Myocyte (in vitro differentiated cells): ENCODE data around the gene GRAMD1B. TPM values are rescaled to one million over a fixed set of nuclear protein-coding genes. Genes with fewer than 3 reads are reported as not detected.

Experiments
- DNase-seq: peaks from one replicate; pipeline ENCODE4 v3.0.0-alpha.2; 2012; ENCODE audit warnings: low read depth
- total RNA-seq: library from RNA; depleted of rRNA; stranded (reverse); fragments of >200 nt; gene quantifications from 2 replicates; pipeline ENCODE4 v1.2.3, GENCODE V29; 2014

The GRAMD1B gene
- total RNA-seq, 1 donor from 2014 or later: 27.3 TPM

DNA sequence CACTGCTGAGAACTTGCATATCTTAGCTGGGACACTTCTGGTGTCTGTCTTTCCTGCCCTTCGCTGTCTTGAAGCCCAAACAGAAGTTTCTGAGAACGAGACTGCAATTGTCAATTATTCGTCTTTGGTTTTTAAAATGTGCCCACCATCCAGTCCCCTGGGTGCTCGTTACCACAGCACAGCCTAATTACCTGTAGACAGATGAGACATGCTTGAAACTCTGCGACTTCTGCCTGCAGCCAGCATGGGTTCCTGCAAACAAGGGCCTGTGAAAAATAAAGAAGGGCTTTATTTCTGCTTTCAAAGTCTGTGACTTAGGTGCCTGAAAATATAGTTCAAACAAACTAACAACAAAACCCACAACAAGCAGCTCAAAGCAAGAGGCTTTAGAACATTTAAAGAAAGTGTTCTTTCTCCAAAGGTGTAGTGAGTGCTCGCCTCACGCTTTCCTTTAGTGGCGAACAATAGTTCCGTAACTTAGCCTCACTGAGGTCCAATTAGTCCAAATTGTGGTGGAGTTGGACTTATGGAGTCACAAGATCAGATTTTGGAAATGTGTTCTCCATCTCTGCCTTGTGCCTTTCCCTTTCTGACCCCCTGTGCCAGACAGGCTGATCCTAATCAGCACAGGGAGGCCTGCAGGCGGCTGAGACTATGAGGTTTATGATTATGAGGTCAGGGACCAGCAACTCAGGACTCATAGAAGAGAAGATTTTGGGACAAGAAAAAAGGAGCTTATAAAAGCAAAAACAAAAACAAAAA is 20.4 kb upstream of the GRAMD1B start:
- no peak for DNase-seq

DNA sequence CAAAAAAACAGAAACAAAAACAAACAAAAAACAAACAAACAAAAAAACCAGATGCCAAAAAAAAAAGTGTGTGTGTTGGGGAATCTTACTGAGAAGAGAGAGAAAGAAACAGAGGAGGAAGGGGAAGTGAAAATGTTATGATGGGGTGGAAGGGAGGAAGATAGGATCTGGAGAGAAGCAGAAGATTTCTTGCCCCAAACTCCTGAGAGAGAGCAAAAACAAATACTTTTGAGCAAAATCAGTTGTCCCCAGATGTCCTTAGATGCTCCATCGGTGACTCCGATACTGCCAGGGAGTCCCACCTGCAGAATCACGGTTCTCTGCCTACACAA is 19.9 kb upstream of the GRAMD1B start:
- DNase-seq: no peak

DNA sequence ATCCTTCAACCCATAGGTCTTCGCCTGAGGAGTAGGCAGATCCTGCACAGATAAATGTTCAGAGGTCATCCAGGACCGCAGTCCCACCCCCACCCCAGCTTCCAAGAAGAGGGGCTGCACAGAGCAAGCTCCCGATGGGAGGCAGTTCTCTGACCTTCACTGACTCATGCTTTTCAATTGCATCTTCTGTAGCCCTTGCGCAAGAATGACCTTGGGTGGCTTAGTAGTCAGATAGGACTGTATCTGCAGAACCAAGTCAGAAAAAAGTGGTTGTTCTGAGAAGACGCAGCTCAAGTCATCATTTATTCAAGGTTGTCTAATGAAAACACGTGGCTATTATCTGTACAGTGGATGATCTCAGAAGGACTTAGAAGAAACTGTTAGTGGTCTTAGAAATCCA is 16.4 kb upstream of the GRAMD1B start:
- no peak for DNase-seq

DNA sequence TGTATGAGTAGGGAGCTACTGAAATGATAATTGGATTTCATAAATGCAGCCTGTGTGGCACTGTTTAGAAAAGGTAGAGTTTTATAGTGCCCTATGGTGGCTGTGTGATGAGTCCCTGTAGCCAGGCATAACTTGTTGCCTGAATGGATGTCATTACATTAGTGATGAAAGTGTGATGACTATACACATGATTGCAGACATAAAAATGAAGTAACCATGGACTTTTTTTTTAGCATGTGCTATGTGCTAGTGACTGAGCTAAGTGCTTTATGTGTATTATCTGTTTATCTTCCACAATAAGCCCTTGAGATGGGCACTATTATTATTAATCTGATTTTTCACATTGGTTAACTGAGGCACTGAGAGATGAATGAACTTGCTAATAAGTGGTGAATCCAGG is 13.5 kb upstream of the GRAMD1B start:
- no peak for DNase-seq

DNA sequence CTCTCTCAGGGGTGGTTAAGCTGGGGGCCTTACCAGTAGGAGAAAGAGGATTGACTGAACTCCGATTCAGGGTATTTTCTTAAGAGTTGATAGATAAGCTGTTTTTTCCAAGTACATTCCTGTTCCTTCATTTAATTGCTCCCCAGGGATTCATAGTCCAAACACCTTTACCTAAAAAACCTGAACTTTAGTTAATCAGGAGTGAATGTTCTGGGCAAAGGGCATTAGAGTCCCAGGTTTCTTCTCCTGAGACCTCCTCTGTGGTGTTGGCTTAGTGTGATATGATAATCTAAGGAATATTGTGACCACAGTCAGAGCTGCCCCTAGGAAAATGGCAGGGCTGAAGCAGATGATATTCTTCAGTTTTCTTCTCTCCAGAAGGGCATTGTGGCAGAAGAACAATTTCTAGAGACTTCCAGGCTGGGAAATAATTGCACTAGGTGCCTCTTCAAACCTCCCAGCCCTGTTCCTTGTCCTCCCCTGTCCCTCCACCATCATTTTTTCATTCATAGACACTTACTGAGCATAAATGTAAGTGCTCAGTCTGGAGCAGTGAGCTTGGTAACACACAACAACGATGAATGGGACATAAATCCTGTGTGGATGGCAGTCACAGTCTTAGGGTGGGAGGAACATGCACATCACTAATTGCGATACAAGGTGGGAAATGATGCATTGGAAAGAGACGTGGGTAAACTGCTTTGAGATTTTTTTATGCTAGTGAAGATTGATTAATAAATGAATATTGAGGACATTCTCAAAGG is 11.5 kb upstream of the GRAMD1B start:
- no peak for DNase-seq

DNA sequence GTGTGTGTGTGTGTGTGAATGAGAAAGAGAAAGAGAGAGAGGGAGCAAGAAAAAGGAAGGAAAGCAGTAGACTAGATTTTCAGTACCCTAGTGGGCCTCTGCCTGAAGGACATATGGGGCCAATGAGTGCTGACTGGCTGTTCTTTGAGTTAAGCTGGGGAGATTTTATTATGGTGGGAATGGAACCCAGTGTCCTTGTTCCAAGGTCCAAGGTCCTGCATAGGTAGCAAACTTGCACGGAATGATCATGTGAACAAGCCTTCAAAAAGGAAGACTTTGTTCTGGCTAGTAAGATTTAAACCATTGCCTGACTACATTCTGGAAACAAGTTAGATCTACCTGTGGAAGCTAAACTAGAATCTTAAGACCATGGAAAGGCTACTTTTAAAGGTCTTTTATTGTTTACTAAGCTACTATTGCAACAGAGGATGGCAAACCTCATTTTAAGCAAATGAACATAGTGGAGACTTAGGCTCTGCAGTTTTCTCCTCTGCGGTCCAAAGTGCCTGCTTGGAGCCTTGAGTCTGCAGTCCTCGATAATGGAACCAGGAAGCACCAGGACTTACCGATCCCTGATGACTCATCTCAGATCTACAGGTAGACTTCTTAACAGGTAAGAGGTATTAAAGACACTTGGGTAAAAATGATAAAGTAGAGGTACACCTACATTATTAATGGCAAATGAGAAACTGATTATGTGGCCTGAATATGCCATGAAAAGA is 10.2 kb upstream of the GRAMD1B start:
- DNase-seq: no peak

DNA sequence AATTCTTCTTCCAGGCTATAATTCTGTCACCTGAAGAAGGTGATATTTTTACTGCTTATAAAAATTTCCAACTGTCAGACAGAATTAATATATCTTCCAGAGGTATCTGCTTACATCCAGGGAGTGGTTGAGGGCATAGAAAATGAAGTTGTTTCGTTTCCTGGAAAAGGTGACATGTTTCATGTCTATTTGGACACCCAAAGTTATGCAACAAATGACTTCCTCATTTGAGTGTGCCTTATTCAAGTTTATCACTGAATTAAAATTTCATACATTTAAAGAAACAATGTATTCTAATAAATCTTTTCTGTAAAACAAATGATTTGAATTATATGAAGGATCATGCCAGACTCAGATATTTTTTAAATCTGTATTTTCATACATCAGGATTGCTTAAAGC is 8.5 kb upstream of the GRAMD1B start:
- no peak for DNase-seq

DNA sequence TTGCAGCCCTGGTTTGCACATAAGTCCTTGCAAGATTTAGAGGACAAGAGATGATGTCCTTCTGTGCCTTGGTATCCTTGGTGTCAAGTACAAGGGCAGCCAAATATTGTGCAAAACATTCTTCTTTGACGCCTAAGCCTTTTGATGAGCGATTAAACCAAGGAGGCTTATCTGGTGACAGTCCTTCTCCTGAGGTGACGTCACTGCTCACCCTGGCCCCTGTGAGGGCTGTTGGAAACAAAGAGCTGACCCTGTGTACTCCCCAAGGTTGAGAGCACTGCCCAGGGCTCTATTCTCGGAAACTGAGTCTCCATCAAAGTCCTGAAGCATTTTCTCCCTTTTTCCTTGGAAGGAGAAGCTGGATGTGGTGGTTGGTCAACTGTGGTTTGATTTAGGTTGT is 4.7 kb upstream of the GRAMD1B start:
- no peak for DNase-seq

DNA sequence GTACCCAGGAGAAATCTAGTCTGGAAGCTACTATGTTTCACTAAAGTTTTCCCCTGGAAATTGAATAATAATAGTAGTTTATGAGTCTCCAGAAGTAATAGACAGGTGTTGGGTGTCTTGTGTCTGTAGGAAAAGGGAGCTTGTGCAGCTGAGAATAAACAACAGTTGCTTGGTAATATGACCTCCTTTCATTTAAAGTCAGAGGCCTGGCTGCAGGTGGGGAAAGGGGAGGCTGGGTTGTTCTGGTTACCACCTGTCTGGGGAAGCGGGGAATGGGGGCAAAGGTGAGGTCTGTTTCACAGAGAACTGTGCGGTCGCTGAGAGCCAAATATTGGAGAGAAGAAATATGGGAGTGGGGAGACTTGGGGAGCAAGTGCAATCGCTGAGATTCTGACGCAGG is 3.3 kb upstream of the GRAMD1B start:
- DNase-seq: peak; percentile 75

DNA sequence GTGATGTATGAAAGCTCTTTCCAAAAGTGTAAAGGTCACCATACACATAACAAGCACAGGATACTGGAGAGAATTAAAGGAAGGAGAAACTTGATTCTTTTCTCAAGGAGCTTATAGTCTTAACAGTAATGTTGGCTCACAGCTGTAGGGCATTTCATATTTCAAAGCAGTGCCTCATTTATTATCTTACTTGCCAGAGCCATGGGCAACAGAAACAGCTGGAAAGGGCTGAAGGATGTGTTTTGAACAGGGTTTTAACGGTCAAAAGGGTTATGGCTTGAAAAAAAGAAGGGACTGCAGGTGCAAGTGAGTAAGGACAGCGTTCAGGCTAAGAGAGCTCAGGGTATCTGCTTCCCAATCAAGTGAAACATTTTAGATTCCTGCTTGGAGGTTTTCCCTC is 2.7 kb upstream of the GRAMD1B start:
- DNase-seq: no peak

DNA sequence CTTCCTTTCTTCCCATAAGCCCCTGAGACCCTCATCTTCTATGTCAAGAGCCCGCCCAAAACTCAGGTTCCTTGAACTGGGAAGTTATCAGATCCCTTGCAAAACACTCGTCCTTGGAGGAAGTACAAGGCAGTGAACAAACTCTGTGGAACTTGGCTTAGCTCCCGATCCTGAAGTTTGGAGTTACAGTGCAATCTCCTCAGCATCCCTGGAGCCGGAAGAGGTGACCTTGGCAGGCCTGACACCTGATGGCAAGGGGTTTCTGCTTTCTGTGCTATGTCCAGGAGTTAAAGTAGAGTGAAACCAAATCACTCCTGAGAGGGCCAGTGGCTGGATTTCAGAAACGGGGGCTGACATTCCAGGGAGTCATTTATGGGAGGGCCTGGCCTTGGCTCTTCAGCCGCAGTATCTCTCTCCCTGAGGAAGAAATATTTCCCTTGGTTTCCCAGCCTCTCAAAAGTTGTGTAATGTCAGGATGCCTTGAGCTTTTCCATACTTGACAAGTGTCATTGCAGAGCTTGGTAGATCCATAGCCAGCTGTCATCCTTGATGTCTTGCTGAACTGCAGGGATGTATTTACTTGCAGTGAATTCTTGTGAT is 1.9 kb upstream of the GRAMD1B start:
- no peak for DNase-seq

DNA sequence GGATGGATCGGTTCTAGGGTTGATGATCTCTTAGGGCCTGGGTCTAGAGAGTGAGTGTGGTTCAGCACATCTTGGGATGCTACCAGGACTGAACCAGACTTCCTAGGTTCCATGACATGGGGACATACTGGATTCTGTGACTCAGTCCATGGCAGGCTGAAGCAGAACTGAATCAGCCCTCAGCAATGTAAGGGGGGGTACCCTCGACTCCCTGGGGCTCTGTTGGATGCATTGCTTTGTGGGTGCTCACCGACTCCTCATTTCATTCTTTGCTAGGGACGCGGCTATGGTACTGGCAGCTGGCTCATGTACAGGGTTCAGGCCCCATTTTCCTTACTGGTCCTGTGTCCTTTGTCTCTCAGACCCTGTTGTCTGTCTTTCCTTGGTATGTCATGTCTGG is 733 bp upstream of the GRAMD1B start:
- DNase-seq: peak; percentile 54

DNA sequence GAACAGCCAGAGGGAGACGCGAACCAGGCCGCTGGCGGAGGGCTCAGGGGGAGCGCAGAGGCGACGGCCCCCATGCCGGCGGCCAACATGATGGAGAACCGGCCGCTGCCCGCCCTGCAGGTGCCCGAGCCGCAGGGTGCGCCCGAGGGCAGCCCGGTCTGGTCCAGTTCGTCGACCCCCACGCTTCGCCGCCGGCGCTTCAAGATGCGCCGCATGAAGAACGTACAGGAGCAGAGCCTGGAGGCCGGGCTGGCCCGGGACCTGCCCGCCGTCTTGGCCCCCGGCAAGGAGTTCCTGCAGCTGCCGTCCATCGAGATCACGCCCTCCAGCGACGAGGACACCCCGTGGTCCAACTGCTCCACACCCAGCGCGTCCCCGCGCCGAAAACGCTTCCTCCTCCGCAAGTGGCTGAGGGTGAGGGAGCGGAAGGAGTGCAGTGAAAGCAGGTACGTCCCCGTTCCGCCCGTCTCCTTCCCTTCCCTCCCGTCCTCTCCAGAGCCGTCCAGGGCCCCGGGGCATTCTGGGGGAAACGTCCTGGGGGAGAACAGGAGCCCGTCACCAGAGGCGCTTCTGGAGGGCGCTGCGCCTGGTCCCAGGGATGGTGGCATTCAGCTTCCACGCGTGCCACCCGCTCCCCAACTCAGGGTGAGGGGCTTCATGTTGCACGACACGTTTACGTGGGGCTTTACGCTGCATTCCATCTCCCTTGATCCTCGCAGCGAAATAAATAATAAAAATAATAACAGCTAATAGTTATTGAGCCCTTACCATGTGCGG is 840 bp downstream of the GRAMD1B start:
- DNase-seq: peak; percentile 64

DNA sequence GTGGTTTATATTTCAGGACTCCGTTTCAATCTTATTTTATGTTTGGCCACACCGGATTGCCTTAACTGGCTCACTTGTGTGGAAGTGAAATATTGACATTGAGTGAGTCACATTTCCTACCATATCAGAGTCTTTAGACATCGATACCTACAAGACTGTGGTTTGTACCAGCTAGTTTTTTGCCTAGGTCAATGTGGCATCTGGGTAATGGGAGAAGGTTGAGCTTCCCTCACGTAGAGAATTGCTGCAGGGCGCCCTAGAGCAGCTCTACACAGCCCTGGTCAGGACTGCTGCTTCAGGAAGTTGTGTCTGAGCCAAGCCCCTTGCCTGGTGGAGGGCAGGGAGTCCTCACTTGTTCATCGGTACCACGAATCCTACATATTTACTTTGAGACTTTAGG is 1.6 kb downstream of the GRAMD1B start:
- DNase-seq: no peak

DNA sequence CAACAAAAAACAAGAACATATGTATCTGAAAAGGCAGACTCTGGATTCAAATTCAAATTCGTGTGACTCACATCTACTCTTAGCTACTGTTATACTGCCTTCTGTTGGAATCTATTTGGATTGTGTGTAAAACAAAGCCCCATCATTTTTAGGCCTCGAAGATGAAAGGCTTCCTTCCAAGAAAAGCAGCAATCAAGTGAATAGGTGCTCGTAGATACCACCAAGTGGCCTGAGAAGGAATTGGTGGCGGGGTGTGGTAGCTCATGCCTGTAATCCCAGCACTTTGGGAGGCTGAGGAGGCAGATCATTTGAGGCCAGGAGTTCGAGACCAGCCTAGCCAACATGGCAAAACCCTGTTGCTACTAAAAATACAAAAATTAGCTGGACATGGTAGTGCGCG is 4.2 kb downstream of the GRAMD1B start:
- no peak for DNase-seq

DNA sequence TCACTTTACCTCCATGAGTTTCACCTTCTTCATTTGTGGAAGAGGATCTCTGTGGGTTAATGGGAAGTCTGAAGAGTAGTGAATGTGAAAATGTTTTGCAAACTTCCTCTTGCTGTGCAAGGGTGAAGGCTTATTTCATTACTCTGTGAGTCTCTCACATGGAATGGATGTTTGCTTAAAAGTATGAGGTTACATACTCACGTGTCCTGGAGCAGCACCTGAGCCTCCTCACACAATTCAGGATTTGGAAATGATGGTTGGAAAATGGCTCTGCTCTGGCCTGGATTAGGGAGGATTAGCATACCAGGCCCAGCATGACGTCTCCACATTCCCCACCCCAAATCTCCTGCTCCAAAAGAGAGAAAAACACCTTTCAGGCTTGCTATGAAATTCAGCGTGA is 4.8 kb downstream of the GRAMD1B start:
- no peak for DNase-seq

DNA sequence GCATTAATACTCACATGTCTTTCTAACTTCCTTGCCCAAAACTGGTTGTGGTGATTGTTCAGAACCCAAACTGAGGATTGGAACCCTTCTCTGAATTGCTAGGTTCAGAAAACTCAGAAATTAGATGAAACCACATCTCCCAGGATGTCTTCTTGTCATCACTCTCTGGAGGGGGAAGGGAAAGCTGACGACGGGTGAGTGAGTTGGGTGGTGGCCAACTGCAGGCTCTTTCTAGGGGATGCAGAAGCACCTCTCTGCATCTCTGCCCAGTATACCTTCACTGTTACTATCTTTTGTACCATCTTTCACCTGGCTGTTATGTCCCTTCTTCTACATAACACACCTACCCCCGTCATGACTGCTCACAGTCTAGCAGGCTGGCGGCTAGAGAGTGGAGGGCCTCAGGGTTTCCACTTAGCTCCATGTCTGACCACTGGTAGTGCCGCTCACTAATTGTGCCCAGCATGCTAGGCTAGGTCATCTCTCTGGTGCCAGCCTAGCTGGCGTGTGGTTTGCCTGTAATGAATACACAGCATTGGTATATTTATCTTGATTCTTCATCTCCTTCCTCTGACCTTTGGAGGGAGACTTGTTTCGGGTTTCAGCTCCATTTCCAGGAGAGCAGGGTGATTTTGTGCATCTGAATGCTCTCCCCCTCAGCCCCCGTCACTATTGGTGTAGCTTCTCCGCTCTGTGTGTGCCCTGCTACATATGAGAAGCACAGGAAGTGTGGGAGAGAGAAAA is 7.3 kb downstream of the GRAMD1B start:
- no peak for DNase-seq

DNA sequence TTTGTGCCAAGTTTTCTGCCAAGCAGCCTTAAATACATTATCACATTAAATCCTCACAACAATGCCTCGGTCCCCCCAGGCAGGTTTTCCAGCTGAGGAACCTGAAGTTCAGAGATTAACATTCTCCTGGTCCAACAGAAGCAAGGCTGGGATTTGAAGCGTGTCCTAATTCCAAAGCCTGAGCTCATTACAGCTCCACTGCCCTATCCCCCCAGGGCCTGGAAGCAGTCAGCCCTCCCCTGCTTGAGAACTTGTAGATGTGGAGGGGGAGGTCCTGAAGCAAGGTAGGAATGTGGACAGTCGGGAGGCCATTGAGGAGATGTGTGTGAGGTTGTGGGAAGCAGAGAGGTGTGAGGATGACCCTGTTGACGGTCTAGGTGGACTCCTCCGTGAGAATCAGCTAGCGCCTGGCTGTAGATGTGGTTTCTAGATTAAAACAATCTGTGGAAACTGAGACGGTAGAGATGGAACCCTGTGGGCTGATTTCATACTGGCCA is 8.1 kb downstream of the GRAMD1B start:
- DNase-seq: no peak

DNA sequence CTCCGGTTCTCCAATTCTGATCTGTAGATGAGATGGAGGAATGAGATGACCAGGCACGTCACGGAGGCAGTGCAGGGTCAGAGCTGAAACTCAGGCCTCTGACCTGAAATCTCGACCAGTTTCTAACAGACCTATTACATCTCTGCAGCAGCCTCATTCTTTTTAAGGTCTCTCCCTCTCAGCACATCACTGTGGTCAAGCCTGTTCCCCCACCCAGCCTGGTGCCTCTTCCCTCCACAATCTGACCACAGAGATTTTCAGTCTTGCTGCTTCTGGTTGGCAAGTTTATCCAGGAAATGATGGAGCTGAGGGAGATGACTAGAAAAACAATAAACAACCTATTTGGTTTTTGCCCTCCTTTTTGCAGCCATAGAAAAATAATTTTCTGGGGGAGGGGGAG is 9.5 kb downstream of the GRAMD1B start:
- DNase-seq: no peak

DNA sequence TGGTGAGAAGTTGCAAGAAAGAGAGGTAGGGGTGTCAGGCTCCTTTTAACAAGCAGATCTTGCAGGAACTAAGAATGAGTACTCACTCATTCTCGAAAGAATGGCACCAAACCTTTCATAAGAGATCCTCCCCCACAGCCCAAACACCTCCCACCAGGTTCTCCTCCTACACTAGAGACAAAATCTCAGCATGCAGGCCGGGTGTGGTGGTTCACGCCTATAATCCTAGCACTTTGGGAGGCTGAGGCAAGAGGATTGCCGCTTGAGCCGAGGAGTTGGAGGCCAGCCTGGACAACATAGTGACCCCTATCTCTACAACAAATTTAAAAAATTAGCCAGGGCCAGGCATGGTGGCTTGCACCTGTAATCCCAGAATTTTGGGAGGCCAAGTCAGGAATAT is 11.1 kb downstream of the GRAMD1B start:
- no peak for DNase-seq
